Nephron (organoid): ENCODE data around the gene CTCFL.

Experiments used
- H3K27ac Mint-ChIP-seq, 3 experiments: 2 replicates each; pipeline ENCODE4 v1.8.0; 2020; ENCODE audit warnings: mixed read lengths in 3 of 3, mild to moderate bottlenecking in 2 of 3, moderate library complexity in 1 of 3
- H3K27me3 Mint-ChIP-seq: 2 replicates; pipeline ENCODE4 v1.8.0; 2021; ENCODE audit warnings: low read depth, mild to moderate bottlenecking, moderate library complexity, mixed read lengths
- H3K36me3 Mint-ChIP-seq: 2 replicates; pipeline ENCODE4 v1.8.0; 2020; ENCODE audit warnings: low read depth, mixed read lengths
- H3K4me1 Mint-ChIP-seq: 2 replicates; pipeline ENCODE4 v1.8.0; 2020; ENCODE audit warnings: mixed read lengths
- H3K4me3 Mint-ChIP-seq, 3 experiments: 2 replicates each; pipeline ENCODE4 v1.8.0; 2020; ENCODE audit warnings: mild to moderate bottlenecking in 3 of 3, mixed read lengths in 3 of 3, moderate library complexity in 2 of 3
- H3K9me3 Mint-ChIP-seq: 2 replicates; pipeline ENCODE4 v1.8.0; 2020; ENCODE audit warnings: mixed read lengths
- CTCF ChIP-seq, 3 experiments: fragments of 200-600 bp; sonication (generic); IDR thresholded peaks; one replicate each; pipeline ENCODE4 v1.5.0; 2021; ENCODE audit warnings: antibody characterized with exemption in 3 of 3; ENCODE audit not compliant: unreplicated experiment in 3 of 3

The CTCFL gene

DNA sequence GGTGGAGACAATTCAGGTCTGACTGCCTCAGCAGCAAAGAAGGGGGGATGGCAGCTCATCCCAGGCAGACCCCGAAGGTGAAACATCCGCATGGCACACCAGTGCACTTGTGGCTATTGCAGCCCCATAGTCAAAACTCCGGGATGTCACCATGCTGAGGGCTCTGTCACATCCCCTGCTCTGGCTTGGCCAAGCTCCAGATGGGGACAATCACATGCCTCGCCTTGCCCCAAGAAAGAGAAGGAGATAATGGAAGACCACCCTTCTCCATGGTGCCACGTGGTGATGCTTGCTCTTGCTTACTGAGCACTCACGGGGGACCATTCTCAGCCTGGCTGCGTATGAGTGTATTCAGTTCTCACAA is 73.5 kb downstream of the CTCFL start:
- TF ChIP-seq CTCF (IDR thresholded peaks at IDR 0.05; ENCODE audit: unreplicated experiment in 3 of 3): no peak
- no peak overlapping the region for H3K27ac Mint-ChIP-seq
- peaks cover 34% of the 10 kb centered on the region for H3K27me3 Mint-ChIP-seq

GRCh38 chr20:57450931-57451330 is 74.0 kb downstream of the CTCFL start:
- H3K4me3 Mint-ChIP-seq: no peak overlapping the region
- peaks cover 15% of the 10 kb centered on the region for H3K4me1 Mint-ChIP-seq
- H3K36me3 Mint-ChIP-seq: no peaks in the 10 kb centered on the region
- H3K9me3 Mint-ChIP-seq: peaks cover 2% of the 10 kb centered on the region
- peak overlapping the region in 1 of 3 experiments; percentile 38 for H3K27ac Mint-ChIP-seq
- H3K27me3 Mint-ChIP-seq: peaks cover 35% of the 10 kb centered on the region
- TF ChIP-seq CTCF (IDR thresholded peaks at IDR 0.05; ENCODE audit: unreplicated experiment in 3 of 3): no peak

More for the DNA sequence above, 73.5 kb downstream of the CTCFL start:
- Mint-ChIP-seq H3K4me3 (no peak overlapping the region), H3K36me3 (no peaks in the 10 kb centered on the region), H3K9me3 (peaks cover 2% of the 10 kb centered on the region), H3K4me1 (peaks cover 15% of the 10 kb centered on the region)

DNA sequence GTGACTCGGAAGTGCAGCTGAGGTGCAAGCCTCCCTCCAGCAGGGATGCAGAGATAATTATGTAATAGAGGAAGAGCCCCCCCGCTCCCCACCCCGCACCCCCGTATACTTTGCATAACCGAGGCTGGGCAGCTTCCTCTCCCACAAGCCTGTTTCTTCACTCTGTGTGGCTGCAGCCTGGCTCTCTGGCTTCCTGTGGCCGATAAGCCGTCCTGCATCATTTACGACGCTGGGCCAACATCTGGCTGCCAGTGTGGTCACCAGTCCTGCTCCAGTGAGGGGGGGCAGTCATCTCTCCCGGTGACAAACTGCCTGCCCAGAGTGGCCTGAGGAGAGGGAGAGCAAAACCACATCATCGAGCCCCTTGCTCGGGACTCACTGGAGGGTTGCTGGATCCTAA is 74.5 kb downstream of the CTCFL start:
- no peaks in the 10 kb centered on the region for H3K36me3 Mint-ChIP-seq
- peaks cover 18% of the 10 kb centered on the region for H3K4me1 Mint-ChIP-seq
- H3K4me3 Mint-ChIP-seq: no peak overlapping the region
- peak overlapping the region in 1 of 3 experiments; percentile 38 for H3K27ac Mint-ChIP-seq
- peaks cover 38% of the 10 kb centered on the region for H3K27me3 Mint-ChIP-seq
- no peak for TF ChIP-seq CTCF (IDR thresholded peaks at IDR 0.05; ENCODE audit: unreplicated experiment in 3 of 3)
- H3K9me3 Mint-ChIP-seq: peaks cover 3% of the 10 kb centered on the region

GRCh38 chr20:57449398-57450354 is 75.3 kb downstream of the CTCFL start:
- H3K4me1 Mint-ChIP-seq: peaks cover 21% of the 10 kb centered on the region
- H3K36me3 Mint-ChIP-seq: no peaks in the 10 kb centered on the region
- TF ChIP-seq CTCF (IDR thresholded peaks at IDR 0.05; ENCODE audit: unreplicated experiment in 3 of 3): no peak
- peaks cover 38% of the 10 kb centered on the region for H3K27me3 Mint-ChIP-seq
- no peak overlapping the region for H3K4me3 Mint-ChIP-seq
- no peak overlapping the region for H3K27ac Mint-ChIP-seq
- peaks cover 4% of the 10 kb centered on the region for H3K9me3 Mint-ChIP-seq

- TF ChIP-seq CTCF (IDR thresholded peaks at IDR 0.05; ENCODE audit: unreplicated experiment in 3 of 3): no peak
- Mint-ChIP-seq H3K4me3 (no peak overlapping the region), H3K27me3 (peaks cover 38% of the 10 kb centered on the region), H3K27ac (no peak overlapping the region), H3K4me1 (peaks cover 22% of the 10 kb centered on the region), H3K9me3 (peaks cover 4% of the 10 kb centered on the region), H3K36me3 (no peaks in the 10 kb centered on the region)
These were observed 76.1 kb downstream of the CTCFL start for GRCh38 chr20:57448764-57449354.
